Osteocyte (in vitro differentiated cells): ENCODE data around the gene WSCD1. TPM values are rescaled to one million over a fixed set of nuclear protein-coding genes. Genes with fewer than 3 reads are reported as not detected.

Experiments
- DNase-seq: peaks from one replicate; pipeline ENCODE4 v3.0.0; 2021; ENCODE audit warnings: mixed read lengths; ENCODE audit not compliant: unreplicated experiment; ENCODE audit errors: extremely low spot score
- H3K27ac Mint-ChIP-seq: one replicate; pipeline ENCODE4 v1.8.0; 2021; ENCODE audit warnings: mild to moderate bottlenecking, mixed read lengths; ENCODE audit not compliant: unreplicated experiment
- H3K27me3 Mint-ChIP-seq: one replicate; pipeline ENCODE4 v1.8.0; 2021; ENCODE audit warnings: mixed read lengths; ENCODE audit not compliant: unreplicated experiment
- H3K36me3 Mint-ChIP-seq: one replicate; pipeline ENCODE4 v1.8.0; 2021; ENCODE audit warnings: mixed read lengths; ENCODE audit not compliant: unreplicated experiment
- H3K4me1 Mint-ChIP-seq: one replicate; pipeline ENCODE4 v1.8.0; 2021; ENCODE audit warnings: mixed read lengths; ENCODE audit not compliant: unreplicated experiment
- H3K4me3 Mint-ChIP-seq: one replicate; pipeline ENCODE4 v1.8.0; 2021; ENCODE audit warnings: mild to moderate bottlenecking, moderate library complexity, mixed read lengths; ENCODE audit not compliant: unreplicated experiment
- H3K9me3 Mint-ChIP-seq: one replicate; pipeline ENCODE4 v1.8.0; 2021; ENCODE audit warnings: mixed read lengths; ENCODE audit not compliant: unreplicated experiment
- total RNA-seq: library from RNA; stranded (reverse); gene quantifications from 2 replicates; pipeline ENCODE4 v1.2.1, GENCODE V29; 2021
- TF ChIP-seq, protein P1 (sequence below): fragments of 200-600 bp; sonication (generic); IDR thresholded peaks from 2 replicates; pipeline ENCODE4 v1.5.0; 2021; ENCODE audit warnings: antibody characterized with exemption, mild to moderate bottlenecking, moderate library complexity

WSCD1 gene
- total RNA-seq, 1 donor from 2014 or later, result 3.8 TPM

DNA sequence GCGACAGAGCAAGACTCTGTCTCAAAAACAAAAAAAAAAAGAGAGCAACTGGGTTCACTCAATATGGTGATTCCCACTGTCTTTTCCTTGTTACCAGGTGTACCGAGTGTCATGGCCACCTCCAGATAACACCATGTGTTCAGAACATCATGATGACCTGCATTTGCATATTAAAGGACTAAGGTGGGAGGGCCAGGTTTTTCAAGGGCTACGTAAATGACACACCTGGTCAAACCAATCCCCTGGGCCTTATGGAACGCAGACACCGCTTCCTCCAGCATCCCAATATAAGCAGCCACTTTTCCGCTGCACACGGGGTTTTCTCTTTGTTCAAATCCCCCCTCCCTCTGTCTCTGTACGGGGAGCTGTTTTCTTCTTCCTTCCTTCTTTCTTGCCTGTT, 29.3 kb downstream of the WSCD1 start:
- H3K4me1 Mint-ChIP-seq, result no peaks in the 10 kb centered on the region

DNA sequence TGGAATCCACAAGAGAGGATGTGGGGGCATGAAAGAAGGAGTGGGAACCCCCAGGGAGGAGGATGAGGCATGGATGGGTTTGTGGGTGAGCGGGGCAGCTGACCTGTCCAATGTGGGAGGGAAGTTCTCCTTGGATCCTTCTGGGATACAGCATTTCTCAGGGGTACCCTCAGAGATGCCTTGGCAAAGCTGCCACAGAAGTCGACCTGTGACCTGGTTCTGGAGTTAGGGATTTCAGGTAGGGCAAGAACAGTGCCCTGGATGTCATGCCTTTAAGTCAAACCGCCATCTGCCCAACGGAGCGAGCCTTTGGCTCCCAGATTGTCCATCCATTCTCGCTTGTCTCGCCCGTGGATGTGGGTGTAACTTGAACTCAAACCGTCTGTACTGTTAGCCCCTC, 30.0 kb downstream of the WSCD1 start:
- Mint-ChIP-seq H3K27me3 (no peaks in the 10 kb centered on the region), H3K4me1 (no peaks in the 10 kb centered on the region), H3K4me3 (no peak overlapping the region), H3K36me3 (no peaks in the 10 kb centered on the region), H3K9me3 (no peaks in the 10 kb centered on the region), H3K27ac (no peak overlapping the region)
- TF ChIP-seq, protein P1, sequence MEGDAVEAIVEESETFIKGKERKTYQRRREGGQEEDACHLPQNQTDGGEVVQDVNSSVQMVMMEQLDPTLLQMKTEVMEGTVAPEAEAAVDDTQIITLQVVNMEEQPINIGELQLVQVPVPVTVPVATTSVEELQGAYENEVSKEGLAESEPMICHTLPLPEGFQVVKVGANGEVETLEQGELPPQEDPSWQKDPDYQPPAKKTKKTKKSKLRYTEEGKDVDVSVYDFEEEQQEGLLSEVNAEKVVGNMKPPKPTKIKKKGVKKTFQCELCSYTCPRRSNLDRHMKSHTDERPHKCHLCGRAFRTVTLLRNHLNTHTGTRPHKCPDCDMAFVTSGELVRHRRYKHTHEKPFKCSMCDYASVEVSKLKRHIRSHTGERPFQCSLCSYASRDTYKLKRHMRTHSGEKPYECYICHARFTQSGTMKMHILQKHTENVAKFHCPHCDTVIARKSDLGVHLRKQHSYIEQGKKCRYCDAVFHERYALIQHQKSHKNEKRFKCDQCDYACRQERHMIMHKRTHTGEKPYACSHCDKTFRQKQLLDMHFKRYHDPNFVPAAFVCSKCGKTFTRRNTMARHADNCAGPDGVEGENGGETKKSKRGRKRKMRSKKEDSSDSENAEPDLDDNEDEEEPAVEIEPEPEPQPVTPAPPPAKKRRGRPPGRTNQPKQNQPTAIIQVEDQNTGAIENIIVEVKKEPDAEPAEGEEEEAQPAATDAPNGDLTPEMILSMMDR, result no peak
- DNase-seq, result no peak

More for the DNA sequence above, 29.3 kb downstream of the WSCD1 start:
- Mint-ChIP-seq H3K27me3 (no peaks in the 10 kb centered on the region), H3K27ac (no peak overlapping the region), H3K4me3 (no peak overlapping the region), H3K36me3 (no peaks in the 10 kb centered on the region), H3K9me3 (no peaks in the 10 kb centered on the region)
- DNase-seq, result no peak
- TF ChIP-seq, protein P1, result no peak

DNA sequence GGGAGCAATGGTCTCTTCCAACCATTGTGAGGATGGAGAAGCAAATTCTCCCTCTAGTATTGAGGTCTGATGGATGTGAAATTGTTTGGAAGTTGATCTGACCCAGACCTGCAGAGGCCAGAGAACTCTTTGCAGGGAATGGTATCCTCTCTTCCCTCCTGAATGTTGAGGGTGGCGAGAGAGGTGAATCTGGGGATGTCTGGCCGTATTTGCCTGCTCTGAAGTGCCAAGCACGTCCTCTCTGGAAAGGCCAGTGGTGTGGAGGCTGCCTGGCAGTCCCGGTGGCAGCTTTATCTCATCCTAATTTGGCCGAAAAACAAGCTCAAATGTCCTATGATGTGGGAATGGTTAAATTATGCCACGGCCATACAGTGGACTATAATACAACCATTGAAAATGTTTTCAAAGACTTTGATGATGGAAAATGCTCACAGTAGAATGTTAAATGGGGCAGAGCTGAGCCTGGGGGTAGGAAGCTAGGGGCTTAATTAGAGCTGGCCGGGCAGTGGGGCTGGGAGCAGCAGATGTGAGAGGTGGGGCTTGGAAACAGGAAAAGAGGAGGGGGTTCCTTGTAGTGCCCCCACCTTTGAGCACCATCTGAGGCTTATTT, 30.8 kb downstream of the WSCD1 start:
- no peak for DNase-seq

DNA sequence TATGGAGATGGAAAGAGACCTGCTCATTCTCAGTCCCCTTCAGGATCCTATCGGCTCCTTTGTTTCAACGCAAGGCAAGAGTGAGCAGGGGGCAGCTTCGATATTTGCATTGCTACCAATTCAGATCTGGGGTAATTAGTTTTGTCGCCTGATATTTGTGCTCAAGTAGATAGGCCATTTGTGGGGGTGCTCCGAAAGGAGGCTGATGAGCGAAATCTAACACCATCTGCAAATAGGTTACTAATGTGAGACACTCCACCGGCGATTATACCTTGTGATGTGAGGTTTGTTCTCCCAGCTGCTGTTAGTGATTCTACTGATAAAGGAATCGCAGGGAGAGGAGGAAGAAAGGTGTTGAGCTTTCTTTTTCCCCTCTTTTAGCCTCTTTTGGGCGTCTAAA, 31.5 kb downstream of the WSCD1 start:
- Mint-ChIP-seq H3K27ac (no peak overlapping the region), H3K9me3 (no peaks in the 10 kb centered on the region), H3K4me3 (no peak overlapping the region), H3K36me3 (no peaks in the 10 kb centered on the region), H3K4me1 (no peaks in the 10 kb centered on the region), H3K27me3 (no peaks in the 10 kb centered on the region)
- no peak for DNase-seq
- TF ChIP-seq, protein P1, result no peak

More for the DNA sequence above, 30.8 kb downstream of the WSCD1 start:
- Mint-ChIP-seq H3K36me3 (no peaks in the 10 kb centered on the region), H3K27ac (no peak overlapping the region), H3K9me3 (no peaks in the 10 kb centered on the region), H3K27me3 (no peaks in the 10 kb centered on the region), H3K4me3 (no peak overlapping the region), H3K4me1 (no peaks in the 10 kb centered on the region)
- TF ChIP-seq, protein P1, result no peak

DNA sequence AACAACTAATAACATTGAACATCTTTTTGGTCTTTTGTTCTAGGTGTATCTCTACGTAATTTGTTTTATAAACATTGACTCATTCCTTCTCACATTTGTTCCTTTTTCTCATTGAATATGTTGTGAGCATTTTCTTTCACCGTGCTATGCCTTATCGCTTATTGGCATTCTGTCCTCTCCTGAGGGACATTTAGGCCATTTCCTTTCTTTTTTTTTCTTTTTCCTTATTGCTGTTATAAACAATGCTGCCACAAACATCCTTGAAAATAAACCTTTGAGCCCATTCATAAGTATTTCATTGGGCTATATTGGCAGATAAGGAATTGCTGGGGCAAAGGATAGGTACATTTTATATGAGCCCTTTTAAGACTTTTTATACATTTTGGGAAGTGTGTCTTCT, 32.4 kb downstream of the WSCD1 start:
- H3K36me3 Mint-ChIP-seq, result no peaks in the 10 kb centered on the region
- no peaks in the 10 kb centered on the region for H3K27me3 Mint-ChIP-seq
- no peak overlapping the region for H3K4me3 Mint-ChIP-seq
- no peak for DNase-seq
- H3K4me1 Mint-ChIP-seq, result no peaks in the 10 kb centered on the region
- no peak overlapping the region for H3K27ac Mint-ChIP-seq
- TF ChIP-seq, protein P1, result no peak
- H3K9me3 Mint-ChIP-seq, result no peaks in the 10 kb centered on the region
